CD4-positive, alpha-beta T cell treated with Interleukin-2 at 100 ng/mL for 4 hours (primary cell): ENCODE measurements around the gene WASF2.
"Not testable (repeated sequence)": the region's sequence is repeated elsewhere in the genome, so short reads cannot be mapped to it uniquely, and the experiment has no call there.

ENCODE experiments used
- DNase-seq: peaks from one replicate; pipeline ENCODE4 v3.0.0-alpha.2; 2020; ENCODE audit warnings: low spot score

The WASF2 gene

DNA sequence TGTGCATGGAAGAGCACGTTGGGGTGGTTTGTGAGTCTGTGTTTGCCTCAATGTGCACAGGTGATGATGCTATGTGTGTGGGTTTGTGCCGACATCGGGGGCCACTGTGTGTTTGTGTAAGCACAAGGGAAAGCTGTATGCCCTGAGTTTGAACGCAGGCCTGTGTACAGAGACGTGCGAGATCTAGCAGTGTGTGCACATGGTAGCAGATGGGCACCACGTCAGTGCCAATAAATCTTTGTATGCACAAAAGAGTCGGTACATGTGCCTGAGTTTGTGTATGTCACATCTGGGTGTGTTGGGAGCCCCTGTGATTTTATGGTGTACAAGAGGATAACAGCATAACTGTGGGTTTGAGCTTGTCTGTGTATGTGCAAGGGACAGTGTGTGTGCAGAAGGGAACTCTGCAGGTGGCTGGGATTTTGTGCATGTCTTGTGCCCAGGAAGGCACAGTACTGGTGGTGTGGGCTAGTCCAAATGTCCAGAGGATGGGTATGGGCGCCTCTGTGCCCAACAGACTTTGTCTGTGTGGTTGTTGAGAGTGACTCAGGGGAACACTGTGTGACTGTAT, 32.0 kb upstream of the WASF2 start:
- DNase-seq, result peak; percentile 13

GRCh38 chr1:27521336-27521831, 31.4 kb upstream of the WASF2 start:
- peak; percentile 54 for DNase-seq

DNA sequence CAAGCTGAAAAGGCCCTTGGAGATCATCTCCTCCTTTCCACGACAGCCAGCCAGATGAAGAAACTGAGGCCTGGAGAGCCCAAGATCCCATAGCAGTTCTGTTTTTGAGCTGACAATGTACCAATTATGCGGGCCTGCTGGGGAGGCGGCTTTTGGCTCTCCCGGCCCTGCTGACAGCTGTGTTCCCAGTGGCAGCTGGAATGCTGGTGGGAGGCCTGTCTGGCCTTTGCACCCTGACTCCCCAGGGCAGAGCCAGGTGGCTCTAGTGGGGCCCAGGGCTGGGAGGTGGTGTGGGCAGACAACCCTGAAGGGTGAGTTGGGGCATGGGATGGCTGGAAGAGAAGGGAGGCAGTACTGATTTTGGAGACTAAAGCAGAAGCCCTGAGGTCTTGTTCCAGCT, 30.7 kb upstream of the WASF2 start:
- DNase-seq, result no peak

- DNase-seq, result no peak
These were observed 29.6 kb upstream of the WASF2 start for GRCh38 chr1:27519331-27520258.

DNA sequence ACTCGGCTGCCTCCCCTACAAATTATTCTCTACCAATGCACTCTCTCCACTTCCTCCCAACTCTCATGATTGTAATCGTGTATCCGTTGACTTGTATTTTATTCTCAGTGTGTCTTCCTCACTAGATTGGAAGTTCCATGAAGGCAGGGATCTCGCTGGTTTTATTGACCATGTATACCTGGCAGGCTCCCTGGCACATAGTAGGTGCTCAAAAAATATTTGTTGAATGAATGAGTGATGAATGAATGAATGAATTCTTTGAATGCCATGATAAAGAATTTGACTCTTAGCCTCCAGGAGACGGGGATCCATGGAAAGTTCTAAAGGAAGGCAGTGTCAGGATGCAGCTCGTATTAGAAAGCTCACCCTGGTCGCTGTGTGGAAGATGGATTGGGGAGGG, 28.8 kb upstream of the WASF2 start:
- DNase-seq, result no peak

GRCh38 chr1:27517907-27518718, 28.1 kb upstream of the WASF2 start:
- no peak for DNase-seq

GRCh38 chr1:27517301-27517700, 27.3 kb upstream of the WASF2 start:
- no peak for DNase-seq

GRCh38 chr1:27515626-27516025, 25.7 kb upstream of the WASF2 start:
- DNase-seq, result no peak

- DNase-seq, result no peak
These were observed 24.0 kb upstream of the WASF2 start for GRCh38 chr1:27513958-27514357.

GRCh38 chr1:27513528-27513927, 23.6 kb upstream of the WASF2 start:
- no peak for DNase-seq

DNA sequence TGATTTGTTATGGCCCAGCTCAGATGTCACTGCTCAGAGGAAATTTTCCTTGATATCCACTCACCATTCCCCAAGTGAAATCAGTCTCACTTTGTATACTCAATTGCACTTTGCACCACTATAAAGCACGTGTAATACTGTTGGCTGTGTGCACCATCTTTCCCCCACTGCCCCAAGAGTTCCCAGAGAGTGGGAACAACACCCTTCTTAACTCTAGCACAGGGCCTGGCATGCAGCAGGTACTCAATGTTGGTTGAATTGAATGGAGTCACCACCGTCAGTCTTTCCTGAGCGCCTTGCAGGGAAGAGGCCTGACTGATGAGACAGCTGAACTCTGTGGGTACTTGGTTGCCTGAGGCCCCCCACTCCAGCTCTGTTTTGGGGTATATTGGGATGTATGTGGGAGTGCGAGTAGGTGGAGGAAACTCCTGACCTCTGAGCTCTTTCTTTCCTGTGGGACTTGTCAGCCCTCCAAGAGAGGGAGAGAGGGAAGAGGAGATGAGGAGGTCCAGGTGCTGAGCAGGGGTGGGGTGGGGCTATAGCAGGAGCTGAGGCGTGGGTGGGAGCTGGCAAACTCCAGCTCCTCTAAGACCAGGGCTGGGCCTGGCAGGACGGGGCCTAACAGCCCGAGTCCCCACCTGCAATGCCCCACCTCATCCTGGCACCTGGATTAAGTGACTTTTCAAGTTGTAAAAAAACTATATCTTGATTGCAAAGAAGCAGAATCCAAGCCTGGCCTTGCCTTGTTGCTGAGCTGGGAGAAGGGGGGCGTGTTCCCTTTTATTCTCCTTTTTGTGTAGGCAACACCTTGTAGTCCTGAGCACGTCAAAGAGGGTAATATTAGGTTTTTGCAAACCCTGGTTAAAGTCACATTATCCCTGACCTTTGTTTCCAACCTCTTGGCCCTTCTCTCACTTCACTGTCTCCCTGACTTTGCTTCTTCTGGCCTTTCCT, 19.4 kb upstream of the WASF2 start:
- DNase-seq, result no peak

GRCh38 chr1:27507960-27508665, 18.1 kb upstream of the WASF2 start:
- no peak for DNase-seq

GRCh38 chr1:27506703-27507102, 16.7 kb upstream of the WASF2 start:
- no peak for DNase-seq

DNA sequence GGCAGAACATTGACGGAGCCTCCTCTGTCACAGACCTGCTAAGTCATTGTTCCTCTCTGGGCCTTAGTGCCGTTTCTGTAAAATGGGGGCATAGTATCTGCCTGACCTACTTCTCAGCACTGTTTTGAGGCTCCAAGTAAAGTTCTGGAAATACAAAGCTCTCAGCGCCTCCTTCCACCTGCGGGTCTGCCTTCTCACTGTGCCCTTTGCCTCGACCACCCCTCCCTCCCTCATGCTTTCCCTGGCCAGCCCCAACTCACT, 15.4 kb upstream of the WASF2 start:
- no peak for DNase-seq

DNA sequence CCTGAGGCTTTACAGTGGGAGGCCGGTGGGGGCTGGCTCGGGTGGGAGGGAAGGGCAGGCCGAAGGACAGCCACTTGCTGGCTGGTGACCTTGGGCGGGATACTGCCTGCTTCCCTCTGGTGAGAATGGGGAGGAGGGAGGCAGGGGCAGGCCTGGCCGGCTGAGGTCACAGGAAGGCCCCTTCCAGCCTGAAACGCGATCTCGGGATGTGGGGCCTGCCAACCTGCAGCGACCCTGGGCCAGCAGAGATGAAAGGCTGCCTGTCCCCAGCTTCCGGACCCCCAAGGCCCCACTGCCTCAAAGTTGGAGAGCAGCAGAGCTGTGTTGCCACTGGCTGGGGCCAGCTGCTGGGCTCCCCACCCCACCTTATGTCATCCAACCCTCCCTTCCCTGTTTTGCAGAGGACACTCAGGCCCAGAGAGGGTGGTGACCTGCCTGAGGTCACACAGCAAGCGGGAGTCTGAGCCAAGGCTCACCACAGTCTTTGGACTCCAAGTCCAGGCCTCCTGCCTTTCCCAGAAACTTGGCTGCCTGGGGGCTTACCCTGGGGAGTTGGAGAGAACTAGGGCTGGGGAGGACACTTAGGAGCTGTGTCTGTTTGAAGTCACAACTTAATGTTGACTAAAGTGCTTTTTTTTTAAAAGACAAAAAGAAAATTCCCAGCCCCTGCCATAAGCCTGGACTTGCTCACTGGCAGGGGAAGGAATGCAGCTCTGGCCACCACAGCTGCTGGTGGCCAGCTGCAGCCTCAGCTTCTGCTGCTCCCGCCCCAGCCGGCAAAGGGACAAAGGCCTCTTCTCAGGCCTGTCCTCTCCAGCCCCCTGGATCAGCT, 14.8 kb upstream of the WASF2 start:
- DNase-seq, result no peak

- no peak for DNase-seq
These were observed 14.0 kb upstream of the WASF2 start for GRCh38 chr1:27503844-27504587.

DNA sequence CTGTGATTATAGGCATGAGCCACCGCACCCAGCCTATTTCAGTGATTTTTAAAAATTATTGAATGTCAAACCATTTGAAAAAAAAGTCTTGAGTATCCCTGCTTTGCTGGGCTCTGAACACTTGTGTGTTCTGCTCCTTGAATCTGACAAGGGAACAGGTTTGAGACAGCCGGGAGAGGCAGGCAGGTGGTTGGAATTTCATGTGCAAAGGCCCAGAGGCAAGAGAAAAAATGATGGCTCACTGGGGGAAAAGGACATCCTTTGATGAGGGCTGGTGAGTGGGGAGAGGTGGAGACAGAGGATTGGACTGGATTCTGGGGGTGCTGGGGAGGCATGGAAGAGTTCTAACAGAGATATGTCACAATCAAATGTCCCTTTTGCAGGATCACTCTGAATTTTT, 13.1 kb upstream of the WASF2 start:
- DNase-seq, result no peak

GRCh38 chr1:27501159-27501558, 11.2 kb upstream of the WASF2 start:
- not testable (repeated sequence) for DNase-seq

GRCh38 chr1:27499142-27499541, 9.2 kb upstream of the WASF2 start:
- DNase-seq, result no peak
